GM23338 (cell line): Measurements from ENCODE around the gene TUBB. TPM values are rescaled to one million over a fixed set of nuclear protein-coding genes. Genes with fewer than 3 reads are reported as not detected.

Experiments used
- ATAC-seq: fragments of 200-7000 bp; cut with Tn5 transposase; 3 replicates; pipeline ENCODE4 v1.9.1; 2020
- DNase-seq: peaks from one replicate; pipeline ENCODE4 v3.0.0-alpha.2; 2015; ENCODE audit warnings: low spot score
- H2AFZ ChIP-seq: fragments of 200-600 bp; sonication (generic); 2 replicates; pipeline ENCODE4 v1.8.0; 2016; ENCODE audit warnings: antibody characterized with exemption, mild to moderate bottlenecking, moderate library complexity
- H3F3A ChIP-seq: fragments of 200-600 bp; sonication (generic); replicated peaks from 2 replicates; pipeline ENCODE4 v1.8.0; 2017; ENCODE audit warnings: antibody characterized with exemption, mixed run types, low read depth
- H3K27ac ChIP-seq: fragments of 200-600 bp; sonication (generic); 2 replicates; pipeline ENCODE4 v1.6.1; 2016; ENCODE audit warnings: low read depth
- H3K27me3 ChIP-seq: fragments of 200-600 bp; sonication (generic); 2 replicates; pipeline ENCODE4 v1.8.0; 2016; ENCODE audit warnings: mild to moderate bottlenecking, mixed run types, moderate library complexity; ENCODE audit not compliant: insufficient read depth
- H3K36me3 ChIP-seq: fragments of 200-600 bp; sonication (generic); 2 replicates; pipeline ENCODE4 v1.8.0; 2016; ENCODE audit warnings: mild to moderate bottlenecking; ENCODE audit not compliant: insufficient read depth
- H3K4me1 ChIP-seq: fragments of 200-600 bp; sonication (generic); 2 replicates; pipeline ENCODE4 v1.8.0; 2016; ENCODE audit warnings: mild to moderate bottlenecking, moderate library complexity; ENCODE audit not compliant: insufficient read depth
- H3K4me2 ChIP-seq: fragments of 200-600 bp; sonication (generic); 2 replicates; pipeline ENCODE4 v1.7.1; 2017; ENCODE audit warnings: mixed run types
- H3K4me3 ChIP-seq: fragments of 200-600 bp; sonication (generic); 2 replicates; pipeline ENCODE4 v1.6.1; 2016; ENCODE audit warnings: mixed run types
- H3K79me2 ChIP-seq: fragments of 200-600 bp; sonication (generic); replicated peaks from 2 replicates; pipeline ENCODE4 v1.8.0; 2017; ENCODE audit warnings: mild to moderate bottlenecking; ENCODE audit not compliant: insufficient read depth
- H3K9me2 ChIP-seq: fragments of 200-600 bp; sonication (generic); 2 replicates; pipeline ENCODE4 v1.8.0; 2017; ENCODE audit not compliant: insufficient read depth
- H4K20me1 ChIP-seq: fragments of 200-600 bp; sonication (generic); replicated peaks from 2 replicates; pipeline ENCODE4 v1.8.0; 2017; ENCODE audit warnings: mild to moderate bottlenecking; ENCODE audit not compliant: insufficient read depth
- H3K27ac Mint-ChIP-seq: 2 replicates; pipeline ENCODE4 v1.8.0; 2020; ENCODE audit warnings: inconsistent platforms, mild to moderate bottlenecking, moderate library complexity, mixed read lengths
- H3K27me3 Mint-ChIP-seq: 3 replicates; pipeline ENCODE4 v1.8.0; 2022; ENCODE audit warnings: low read depth, mild to moderate bottlenecking, moderate library complexity, mixed read lengths, inconsistent platforms; ENCODE audit not compliant: insufficient read depth, poor library complexity
- H3K36me3 Mint-ChIP-seq: 3 replicates; pipeline ENCODE4 v1.8.0; 2021; ENCODE audit warnings: low read depth, mild to moderate bottlenecking, inconsistent platforms, moderate library complexity, mixed read lengths
- H3K4me1 Mint-ChIP-seq: 3 replicates; pipeline ENCODE4 v1.8.0; 2020; ENCODE audit warnings: mild to moderate bottlenecking, inconsistent platforms, mixed read lengths
- H3K4me3 Mint-ChIP-seq: 3 replicates; pipeline ENCODE4 v1.8.0; 2021; ENCODE audit warnings: moderate library complexity, mild to moderate bottlenecking, inconsistent platforms, mixed read lengths
- H3K9me3 Mint-ChIP-seq: 3 replicates; pipeline ENCODE4 v1.8.0; 2020; ENCODE audit warnings: moderate library complexity, mild to moderate bottlenecking, inconsistent platforms, mixed read lengths
- EZH2 ChIP-seq: fragments of 200-600 bp; sonication (generic); IDR thresholded peaks from one replicate; pipeline ENCODE4 v1.8.0; 2017; ENCODE audit warnings: antibody characterized with exemption, mild to moderate bottlenecking, low read depth; ENCODE audit not compliant: unreplicated experiment
- JUNB ChIP-seq: IDR thresholded peaks from one replicate; pipeline ENCODE4 v1.6.1; 2016; ENCODE audit warnings: antibody characterized with exemption; ENCODE audit not compliant: unreplicated experiment
- POLR2AphosphoS5 ChIP-seq: IDR thresholded peaks from 2 replicates; pipeline ENCODE4 v1.6.1; 2016; ENCODE audit warnings: antibody characterized with exemption, low read depth
- STAT1 ChIP-seq: IDR thresholded peaks from one replicate; pipeline ENCODE4 v1.6.1; 2016; ENCODE audit warnings: antibody characterized with exemption; ENCODE audit not compliant: unreplicated experiment
- ZNF114 ChIP-seq: fragments of 250-450 bp; sonication (Bioruptor Pico); IDR thresholded peaks from 2 replicates; pipeline ENCODE4 v1.5.0; 2020; ENCODE audit warnings: mild to moderate bottlenecking, moderate library complexity
- polyA plus RNA-seq: library from polyadenylated mRNA; unstranded; fragments of >200 nt; fragmentation: Nextera tagmentation; extraction: Ambion mirVana; gene quantifications from 2 replicates; pipeline ENCODE4 v1.2.1, GENCODE V29; 2016
- total RNA-seq: library from RNA; depleted of rRNA; stranded (reverse); fragments of >200 nt; shearing (Covaris generic); gene quantifications from 2 replicates; pipeline ENCODE4 v1.2.3, GENCODE V29; 2014
- TF ChIP-seq, protein P1 (sequence below), 2 experiments: fragments of 200-600 bp in 1 of 2; sonication (generic) in 1 of 2; conservative IDR thresholded peaks; 2 replicates each; pipeline versions ENCODE4 v1.5.1 to v1.6.1; 2016 to 2017; ENCODE audit warnings: antibody characterized with exemption in 2 of 2, low read depth in 2 of 2, mild to moderate bottlenecking in 2 of 2, moderate library complexity in 1 of 2
- TF ChIP-seq, protein P2 (sequence below): IDR thresholded peaks from one replicate; pipeline ENCODE4 v1.6.1; 2018; ENCODE audit warnings: antibody characterized with exemption; ENCODE audit not compliant: unreplicated experiment
- TF ChIP-seq, protein P3 (sequence below): fragments of 250-450 bp; sonication (Bioruptor Pico); IDR thresholded peaks from 2 replicates; pipeline ENCODE4 v1.5.0; 2020; ENCODE audit warnings: mild to moderate bottlenecking, moderate library complexity

TUBB gene
- total and polyA plus RNA-seq, 2 experiments from 2014 or later = 1,041 to 1,704 TPM

DNA sequence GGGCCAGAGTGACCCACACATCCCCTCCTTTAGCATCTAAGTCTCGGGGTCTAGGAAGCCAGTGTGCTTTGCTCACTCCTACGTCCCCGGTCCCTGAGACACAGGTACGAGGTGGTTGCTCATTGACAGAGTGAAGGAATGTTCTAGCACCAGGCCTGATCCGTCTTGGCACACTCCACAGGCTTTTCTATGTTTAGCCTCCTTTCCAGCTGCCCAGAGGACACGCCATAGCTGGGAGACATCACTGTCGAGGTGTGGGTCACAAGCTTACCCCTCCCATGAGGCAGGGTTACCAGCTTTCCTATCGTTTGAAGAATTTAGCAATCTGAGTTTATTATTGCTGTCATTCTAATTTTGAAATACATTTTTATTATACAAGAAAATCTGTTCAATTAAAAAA, 54.5 kb downstream of the TUBB start:
- TF ChIP-seq POLR2AphosphoS5 (no peak), STAT1 (no peak), EZH2 (no peak), ZNF114 (CRISPR knock-in tag) (no peak), JUNB (no peak)
- TF ChIP-seq, protein P1, sequence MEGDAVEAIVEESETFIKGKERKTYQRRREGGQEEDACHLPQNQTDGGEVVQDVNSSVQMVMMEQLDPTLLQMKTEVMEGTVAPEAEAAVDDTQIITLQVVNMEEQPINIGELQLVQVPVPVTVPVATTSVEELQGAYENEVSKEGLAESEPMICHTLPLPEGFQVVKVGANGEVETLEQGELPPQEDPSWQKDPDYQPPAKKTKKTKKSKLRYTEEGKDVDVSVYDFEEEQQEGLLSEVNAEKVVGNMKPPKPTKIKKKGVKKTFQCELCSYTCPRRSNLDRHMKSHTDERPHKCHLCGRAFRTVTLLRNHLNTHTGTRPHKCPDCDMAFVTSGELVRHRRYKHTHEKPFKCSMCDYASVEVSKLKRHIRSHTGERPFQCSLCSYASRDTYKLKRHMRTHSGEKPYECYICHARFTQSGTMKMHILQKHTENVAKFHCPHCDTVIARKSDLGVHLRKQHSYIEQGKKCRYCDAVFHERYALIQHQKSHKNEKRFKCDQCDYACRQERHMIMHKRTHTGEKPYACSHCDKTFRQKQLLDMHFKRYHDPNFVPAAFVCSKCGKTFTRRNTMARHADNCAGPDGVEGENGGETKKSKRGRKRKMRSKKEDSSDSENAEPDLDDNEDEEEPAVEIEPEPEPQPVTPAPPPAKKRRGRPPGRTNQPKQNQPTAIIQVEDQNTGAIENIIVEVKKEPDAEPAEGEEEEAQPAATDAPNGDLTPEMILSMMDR (conservative IDR thresholded peaks at IDR 0.05; ENCODE audit: low read depth in 2 of 2) = no peak
- TF ChIP-seq, protein P2, sequence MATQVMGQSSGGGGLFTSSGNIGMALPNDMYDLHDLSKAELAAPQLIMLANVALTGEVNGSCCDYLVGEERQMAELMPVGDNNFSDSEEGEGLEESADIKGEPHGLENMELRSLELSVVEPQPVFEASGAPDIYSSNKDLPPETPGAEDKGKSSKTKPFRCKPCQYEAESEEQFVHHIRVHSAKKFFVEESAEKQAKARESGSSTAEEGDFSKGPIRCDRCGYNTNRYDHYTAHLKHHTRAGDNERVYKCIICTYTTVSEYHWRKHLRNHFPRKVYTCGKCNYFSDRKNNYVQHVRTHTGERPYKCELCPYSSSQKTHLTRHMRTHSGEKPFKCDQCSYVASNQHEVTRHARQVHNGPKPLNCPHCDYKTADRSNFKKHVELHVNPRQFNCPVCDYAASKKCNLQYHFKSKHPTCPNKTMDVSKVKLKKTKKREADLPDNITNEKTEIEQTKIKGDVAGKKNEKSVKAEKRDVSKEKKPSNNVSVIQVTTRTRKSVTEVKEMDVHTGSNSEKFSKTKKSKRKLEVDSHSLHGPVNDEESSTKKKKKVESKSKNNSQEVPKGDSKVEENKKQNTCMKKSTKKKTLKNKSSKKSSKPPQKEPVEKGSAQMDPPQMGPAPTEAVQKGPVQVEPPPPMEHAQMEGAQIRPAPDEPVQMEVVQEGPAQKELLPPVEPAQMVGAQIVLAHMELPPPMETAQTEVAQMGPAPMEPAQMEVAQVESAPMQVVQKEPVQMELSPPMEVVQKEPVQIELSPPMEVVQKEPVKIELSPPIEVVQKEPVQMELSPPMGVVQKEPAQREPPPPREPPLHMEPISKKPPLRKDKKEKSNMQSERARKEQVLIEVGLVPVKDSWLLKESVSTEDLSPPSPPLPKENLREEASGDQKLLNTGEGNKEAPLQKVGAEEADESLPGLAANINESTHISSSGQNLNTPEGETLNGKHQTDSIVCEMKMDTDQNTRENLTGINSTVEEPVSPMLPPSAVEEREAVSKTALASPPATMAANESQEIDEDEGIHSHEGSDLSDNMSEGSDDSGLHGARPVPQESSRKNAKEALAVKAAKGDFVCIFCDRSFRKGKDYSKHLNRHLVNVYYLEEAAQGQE = no peak
- TF ChIP-seq, protein P3, sequence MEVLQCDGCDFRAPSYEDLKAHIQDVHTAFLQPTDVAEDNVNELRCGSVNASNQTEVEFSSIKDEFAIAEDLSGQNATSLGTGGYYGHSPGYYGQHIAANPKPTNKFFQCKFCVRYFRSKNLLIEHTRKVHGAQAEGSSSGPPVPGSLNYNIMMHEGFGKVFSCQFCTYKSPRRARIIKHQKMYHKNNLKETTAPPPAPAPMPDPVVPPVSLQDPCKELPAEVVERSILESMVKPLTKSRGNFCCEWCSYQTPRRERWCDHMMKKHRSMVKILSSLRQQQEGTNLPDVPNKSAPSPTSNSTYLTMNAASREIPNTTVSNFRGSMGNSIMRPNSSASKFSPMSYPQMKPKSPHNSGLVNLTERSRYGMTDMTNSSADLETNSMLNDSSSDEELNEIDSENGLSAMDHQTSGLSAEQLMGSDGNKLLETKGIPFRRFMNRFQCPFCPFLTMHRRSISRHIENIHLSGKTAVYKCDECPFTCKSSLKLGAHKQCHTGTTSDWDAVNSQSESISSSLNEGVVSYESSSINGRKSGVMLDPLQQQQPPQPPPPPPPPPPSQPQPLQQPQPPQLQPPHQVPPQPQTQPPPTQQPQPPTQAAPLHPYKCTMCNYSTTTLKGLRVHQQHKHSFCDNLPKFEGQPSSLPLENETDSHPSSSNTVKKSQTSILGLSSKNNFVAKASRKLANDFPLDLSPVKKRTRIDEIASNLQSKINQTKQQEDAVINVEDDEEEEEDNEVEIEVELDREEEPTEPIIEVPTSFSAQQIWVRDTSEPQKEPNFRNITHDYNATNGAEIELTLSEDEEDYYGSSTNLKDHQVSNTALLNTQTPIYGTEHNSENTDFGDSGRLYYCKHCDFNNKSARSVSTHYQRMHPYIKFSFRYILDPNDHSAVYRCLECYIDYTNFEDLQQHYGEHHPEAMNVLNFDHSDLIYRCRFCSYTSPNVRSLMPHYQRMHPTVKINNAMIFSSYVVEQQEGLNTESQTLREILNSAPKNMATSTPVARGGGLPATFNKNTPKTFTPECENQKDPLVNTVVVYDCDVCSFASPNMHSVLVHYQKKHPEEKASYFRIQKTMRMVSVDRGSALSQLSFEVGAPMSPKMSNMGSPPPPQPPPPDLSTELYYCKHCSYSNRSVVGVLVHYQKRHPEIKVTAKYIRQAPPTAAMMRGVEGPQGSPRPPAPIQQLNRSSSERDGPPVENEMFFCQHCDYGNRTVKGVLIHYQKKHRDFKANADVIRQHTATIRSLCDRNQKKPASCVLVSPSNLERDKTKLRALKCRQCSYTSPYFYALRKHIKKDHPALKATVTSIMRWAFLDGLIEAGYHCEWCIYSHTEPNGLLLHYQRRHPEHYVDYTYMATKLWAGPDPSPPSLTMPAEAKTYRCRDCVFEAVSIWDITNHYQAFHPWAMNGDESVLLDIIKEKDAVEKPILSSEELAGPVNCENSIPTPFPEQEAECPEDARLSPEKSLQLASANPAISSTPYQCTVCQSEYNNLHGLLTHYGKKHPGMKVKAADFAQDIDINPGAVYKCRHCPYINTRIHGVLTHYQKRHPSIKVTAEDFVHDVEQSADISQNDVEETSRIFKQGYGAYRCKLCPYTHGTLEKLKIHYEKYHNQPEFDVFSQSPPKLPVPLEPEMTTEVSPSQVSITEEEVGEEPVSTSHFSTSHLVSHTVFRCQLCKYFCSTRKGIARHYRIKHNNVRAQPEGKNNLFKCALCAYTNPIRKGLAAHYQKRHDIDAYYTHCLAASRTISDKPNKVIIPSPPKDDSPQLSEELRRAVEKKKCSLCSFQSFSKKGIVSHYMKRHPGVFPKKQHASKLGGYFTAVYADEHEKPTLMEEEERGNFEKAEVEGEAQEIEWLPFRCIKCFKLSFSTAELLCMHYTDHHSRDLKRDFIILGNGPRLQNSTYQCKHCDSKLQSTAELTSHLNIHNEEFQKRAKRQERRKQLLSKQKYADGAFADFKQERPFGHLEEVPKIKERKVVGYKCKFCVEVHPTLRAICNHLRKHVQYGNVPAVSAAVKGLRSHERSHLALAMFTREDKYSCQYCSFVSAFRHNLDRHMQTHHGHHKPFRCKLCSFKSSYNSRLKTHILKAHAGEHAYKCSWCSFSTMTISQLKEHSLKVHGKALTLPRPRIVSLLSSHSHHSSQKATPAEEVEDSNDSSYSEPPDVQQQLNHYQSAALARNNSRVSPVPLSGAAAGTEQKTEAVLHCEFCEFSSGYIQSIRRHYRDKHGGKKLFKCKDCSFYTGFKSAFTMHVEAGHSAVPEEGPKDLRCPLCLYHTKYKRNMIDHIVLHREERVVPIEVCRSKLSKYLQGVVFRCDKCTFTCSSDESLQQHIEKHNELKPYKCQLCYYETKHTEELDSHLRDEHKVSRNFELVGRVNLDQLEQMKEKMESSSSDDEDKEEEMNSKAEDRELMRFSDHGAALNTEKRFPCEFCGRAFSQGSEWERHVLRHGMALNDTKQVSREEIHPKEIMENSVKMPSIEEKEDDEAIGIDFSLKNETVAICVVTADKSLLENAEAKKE (CRISPR knock-in tag) = no peak
- Mint-ChIP-seq H3K9me3 (peaks cover 4% of the 10 kb centered on the region; the same call in 2 of the 3 replicates), H3K27ac (no peak overlapping the region), H3K4me1 (peaks cover 23% of the 10 kb centered on the region), H3K36me3 (peaks cover 4% of the 10 kb centered on the region; the same call in 2 of the 3 replicates), H3K4me3 (no peak overlapping the region), H3K27me3 (peaks cover 8% of the 10 kb centered on the region)
- Histone ChIP-seq H3K4me2 (no peak overlapping the region), H3K9me2 (no peaks in the 10 kb centered on the region), H2AFZ (no peak overlapping the region), H3K27me3 (no peaks in the 10 kb centered on the region), H3K4me1 (peaks cover 12% of the 10 kb centered on the region), H3K4me3 (no peak overlapping the region), H4K20me1 (no peaks in the 10 kb centered on the region), H3K27ac (no peak overlapping the region), H3K36me3 (no peaks in the 10 kb centered on the region), H3F3A (0 out of 2 replicates have a peak, but pooled peaks cover 3% of the 10 kb centered on the region), H3K79me2 (no peaks in the 10 kb centered on the region)
- ATAC-seq (no peak), DNase-seq (no peak)
